Measurements from ENCODE around the gene SIRPA. TPM values are rescaled to one million over a fixed set of nuclear protein-coding genes. Genes with fewer than 3 reads are reported as not detected.

Gene SIRPA
- total RNA-seq, 1 donor: 12.2 TPM

DNA sequence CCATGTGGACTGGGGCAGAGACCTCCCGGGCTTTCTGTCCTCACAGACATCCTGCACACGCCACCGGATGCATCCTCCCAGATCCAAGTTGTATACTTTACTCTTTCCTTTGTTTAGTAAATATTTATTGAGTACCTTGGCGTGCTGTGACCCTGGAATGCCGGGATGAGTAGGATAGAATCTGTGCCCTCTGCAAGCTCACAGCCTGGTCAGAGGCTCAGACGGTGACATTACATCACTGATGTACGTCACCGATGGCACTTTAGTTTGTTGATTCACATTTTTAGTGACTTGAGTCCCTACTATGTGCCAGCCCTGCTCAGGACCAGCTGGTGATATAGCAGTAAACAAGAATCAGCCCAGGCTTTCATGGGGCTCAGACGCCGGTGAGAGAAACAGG, 32.9 kb downstream of the SIRPA start:
- no peak for DNase-seq (ENCODE audit: low read depth)
- TF ChIP-seq CTCF (IDR thresholded peaks at IDR 0.05; ENCODE audit: insufficient read depth, low read length): no peak
- no peak overlapping the region for H3K4me3 ChIP-seq (ENCODE audit: low read depth, low read length)

- TF ChIP-seq CTCF (IDR thresholded peaks at IDR 0.05; ENCODE audit: insufficient read depth, low read length): no peak
- no peak overlapping the region for H3K4me3 ChIP-seq (ENCODE audit: low read depth, low read length)
- no peak for DNase-seq (ENCODE audit: low read depth)
These were observed 33.6 kb downstream of the SIRPA start for GRCh38 chr20:1928782-1929181.

DNA sequence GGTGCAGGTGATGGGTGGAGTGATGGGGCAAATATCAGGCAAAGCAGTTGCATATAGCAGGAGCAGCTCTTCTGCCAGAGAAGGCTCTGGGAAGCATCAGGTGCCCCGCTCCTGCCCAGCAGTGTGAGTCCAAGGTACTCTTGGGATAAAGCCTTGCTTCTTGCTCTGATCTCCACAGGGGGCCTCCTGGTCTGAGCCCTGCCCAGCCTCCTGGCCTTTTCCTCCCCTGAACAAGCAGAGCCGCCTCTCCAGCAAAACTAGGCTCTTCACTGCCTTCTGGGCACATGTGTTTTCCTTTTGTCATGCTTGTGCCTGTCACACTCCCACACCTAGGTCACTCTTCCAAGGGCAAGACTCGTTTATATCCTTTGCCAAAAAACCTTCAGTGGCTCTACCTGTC, 34.3 kb downstream of the SIRPA start:
- DNase-seq (ENCODE audit: low read depth): no peak
- H3K4me3 ChIP-seq (ENCODE audit: low read depth, low read length): no peak overlapping the region

DNA sequence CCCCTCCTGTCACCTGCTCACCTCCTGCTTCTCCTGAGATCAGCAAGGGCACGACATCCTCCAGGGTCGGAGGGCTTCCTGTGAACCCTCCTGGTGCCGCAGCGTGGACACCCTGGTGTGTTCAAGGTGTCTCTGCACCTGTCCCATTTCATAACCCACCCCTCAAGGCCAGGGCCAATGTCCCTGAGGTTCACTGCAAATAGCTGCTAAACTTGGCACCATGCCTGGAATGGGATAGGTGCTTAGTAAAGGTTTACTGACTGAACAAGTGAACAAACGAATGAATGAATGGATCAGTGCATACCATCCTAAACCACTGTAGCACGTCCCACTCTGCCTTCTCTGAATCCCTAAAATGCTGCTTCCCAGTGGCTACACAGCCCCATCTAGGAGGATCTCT, 35.0 kb downstream of the SIRPA start:
- no peak for DNase-seq (ENCODE audit: low read depth)
- H3K4me3 ChIP-seq (ENCODE audit: low read depth, low read length): no peak overlapping the region
- TF ChIP-seq CTCF (IDR thresholded peaks at IDR 0.05; ENCODE audit: insufficient read depth, low read length): no peak

More for the DNA sequence above, 34.3 kb downstream of the SIRPA start:
- no peak for TF ChIP-seq CTCF (IDR thresholded peaks at IDR 0.05; ENCODE audit: insufficient read depth, low read length)

- DNase-seq (ENCODE audit: low read depth): no peak
- H3K4me3 ChIP-seq (ENCODE audit: low read depth, low read length): no peak overlapping the region
- TF ChIP-seq CTCF (IDR thresholded peaks at IDR 0.05; ENCODE audit: insufficient read depth, low read length): no peak
These were observed 36.6 kb downstream of the SIRPA start for GRCh38 chr20:1931830-1932229.

- no peak overlapping the region for H3K4me3 ChIP-seq (ENCODE audit: low read depth, low read length)
- no peak for TF ChIP-seq CTCF (IDR thresholded peaks at IDR 0.05; ENCODE audit: insufficient read depth, low read length)
- DNase-seq (ENCODE audit: low read depth): no peak
These were observed 37.8 kb downstream of the SIRPA start for GRCh38 chr20:1932971-1933370.

DNA sequence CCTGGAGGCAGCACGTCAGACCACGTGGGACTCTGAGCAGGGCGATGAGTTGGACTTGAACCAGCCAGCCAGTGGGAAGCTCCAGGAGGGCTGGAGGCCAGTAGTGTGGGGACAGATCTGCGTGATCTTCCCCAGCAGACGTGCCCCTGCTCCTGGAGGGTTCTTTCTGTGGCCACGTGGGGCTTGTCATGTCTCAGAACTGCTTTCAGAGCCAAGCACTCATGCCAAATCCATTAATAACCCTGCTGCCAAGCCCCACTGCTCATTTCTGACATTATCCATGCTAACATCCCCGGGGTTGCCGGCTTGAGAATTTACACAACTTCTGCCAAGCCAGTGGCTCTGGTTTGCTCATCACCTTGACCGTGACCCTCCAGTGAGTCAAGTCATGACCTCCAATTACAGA, 38.3 kb downstream of the SIRPA start:
- TF ChIP-seq CTCF (IDR thresholded peaks at IDR 0.05; ENCODE audit: insufficient read depth, low read length): no peak
- peak; percentile 94 for DNase-seq (ENCODE audit: low read depth)
- no peak overlapping the region for H3K4me3 ChIP-seq (ENCODE audit: low read depth, low read length)

All from fibroblast of the aortic adventitia (primary cell).